Peyer's patch (tissue), 4 donors: ENCODE data around the gene HSD17B12.

ENCODE experiments used
- CTCF ChIP-seq, 6 experiments: fragments of 450-650 bp in 4 of 6; fragments of 200-600 bp in 2 of 6; sonication (generic) in 1 of 6; IDR thresholded peaks; one replicate each; pipeline ENCODE4 v1.5.1; 2017 to 2019; ENCODE audit warnings: antibody characterized with exemption in 6 of 6, mild to moderate bottlenecking in 3 of 6, moderate library complexity in 1 of 6
- POLR2A ChIP-seq, 2 donors: fragments of 450-650 bp; IDR thresholded peaks; one replicate each; pipeline ENCODE4 v1.5.1; 2017; ENCODE audit warnings: antibody characterized with exemption in 2 of 2, mild to moderate bottlenecking in 2 of 2, moderate library complexity in 2 of 2

DNA sequence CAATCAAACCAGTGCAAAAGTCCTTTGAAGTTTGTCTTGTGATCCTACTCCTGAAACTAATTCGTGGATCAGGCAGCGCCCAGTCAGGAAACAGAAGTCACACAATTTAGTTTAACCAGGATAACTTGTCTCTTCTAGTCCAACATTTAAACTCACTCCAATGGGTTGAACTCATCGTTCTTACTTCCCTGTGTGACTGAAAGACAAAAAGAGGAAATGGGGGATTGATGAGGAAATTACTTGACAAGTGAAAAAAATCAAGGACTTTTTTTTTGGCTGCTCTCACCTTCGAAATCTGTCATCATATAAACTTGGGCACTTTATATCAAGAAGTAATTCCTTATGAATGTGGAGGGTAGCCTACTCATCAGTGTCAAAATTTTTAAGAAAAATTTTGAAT is 78.4 kb downstream of the HSD17B12 start:
- TF ChIP-seq CTCF (IDR thresholded peaks at IDR 0.05): no peak
- TF ChIP-seq POLR2A (IDR thresholded peaks at IDR 0.05): no peak
